HL-60/S4 treated with retinoic acid at 250 ng/mL for 4 days and 3 days (cell line): Measurements from ENCODE around the gene TMEM258.

ENCODE experiments used
- in situ Hi-C: fragments of 300-500 bp; cut with MboI; formaldehyde crosslinking; loops from 2 replicates; pipeline ENCODE4 v1.7.0; 2022; ENCODE audit warnings: low sequenced_read_pairs

Gene TMEM258

DNA sequence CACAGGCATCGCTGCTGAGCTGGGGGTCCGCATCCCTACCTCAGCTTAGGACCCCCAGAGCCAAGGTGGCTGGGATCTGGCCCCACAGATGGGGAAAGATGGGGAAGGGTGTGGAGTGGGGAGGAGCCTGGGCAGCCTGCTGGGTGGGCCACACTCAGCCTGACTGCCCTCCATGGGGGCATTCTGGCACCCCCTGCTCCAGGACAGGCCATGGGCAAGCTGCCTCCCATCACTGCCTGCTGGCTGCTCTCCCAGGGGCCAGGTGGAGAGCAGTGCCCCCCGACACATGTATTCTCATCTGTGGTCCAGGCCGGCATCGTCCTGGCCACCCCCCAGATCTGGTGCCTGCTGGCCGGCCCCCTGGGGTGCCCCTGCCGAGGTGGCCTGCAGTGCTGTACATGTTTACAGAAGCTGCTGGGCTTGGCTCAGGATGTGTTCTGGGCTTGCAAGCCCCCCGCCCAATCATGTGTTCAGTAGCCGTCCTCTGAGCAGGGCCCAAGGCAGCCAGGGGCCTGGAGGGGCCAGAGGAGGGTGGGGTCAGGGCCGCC, 47.7 kb downstream of the TMEM258 start:
- in situ Hi-C loops = no loop called here

DNA sequence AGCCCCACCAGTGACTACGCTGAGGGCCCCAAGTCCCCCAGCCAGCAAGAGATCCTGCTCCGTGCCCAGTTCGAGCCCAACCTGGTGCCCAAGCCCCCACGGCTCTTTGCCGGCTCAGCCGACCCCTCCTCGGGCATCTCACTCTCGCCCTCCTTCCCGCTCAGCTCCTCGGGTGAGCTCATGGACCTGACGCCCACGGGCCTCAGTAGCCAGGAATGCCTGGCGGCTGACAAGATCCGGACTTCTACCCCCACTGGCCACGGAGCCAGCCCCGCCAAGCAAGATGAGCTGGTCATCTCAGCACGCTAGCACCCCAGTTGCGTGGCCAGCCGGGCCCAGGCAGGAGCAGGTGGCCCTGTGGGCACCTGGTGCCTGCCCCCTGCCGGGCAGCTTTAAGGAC, 48.2 kb downstream of the TMEM258 start:
- in situ Hi-C loops = no loop called here

DNA sequence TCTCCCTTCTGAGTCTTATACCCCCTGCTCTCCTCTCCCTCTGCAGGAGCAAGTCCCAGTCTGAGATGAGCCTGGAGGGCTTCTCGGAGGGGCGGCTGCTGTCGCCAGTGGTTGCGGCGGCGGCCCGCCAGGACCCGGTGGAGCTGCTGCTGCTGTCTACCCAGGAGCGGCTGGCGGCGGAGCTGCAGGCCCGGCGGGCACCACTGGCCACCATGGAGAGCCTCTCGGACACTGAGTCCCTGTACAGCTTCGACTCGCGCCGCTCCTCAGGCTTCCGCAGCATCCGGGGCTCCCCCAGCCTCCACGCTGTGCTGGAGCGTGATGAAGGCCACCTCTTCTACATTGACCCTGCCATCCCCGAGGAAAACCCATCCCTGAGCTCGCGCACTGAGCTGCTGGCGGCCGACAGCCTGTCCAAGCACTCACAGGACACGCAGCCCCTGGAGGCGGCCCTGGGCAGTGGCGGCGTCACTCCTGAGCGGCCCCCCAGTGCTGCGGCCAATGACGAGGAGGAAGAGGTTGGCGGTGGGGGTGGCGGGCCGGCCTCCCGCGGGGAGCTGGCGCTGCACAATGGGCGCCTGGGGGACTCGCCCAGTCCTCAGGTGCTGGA, 48.8 kb downstream of the TMEM258 start:
- in situ Hi-C loops = no loop called here

DNA sequence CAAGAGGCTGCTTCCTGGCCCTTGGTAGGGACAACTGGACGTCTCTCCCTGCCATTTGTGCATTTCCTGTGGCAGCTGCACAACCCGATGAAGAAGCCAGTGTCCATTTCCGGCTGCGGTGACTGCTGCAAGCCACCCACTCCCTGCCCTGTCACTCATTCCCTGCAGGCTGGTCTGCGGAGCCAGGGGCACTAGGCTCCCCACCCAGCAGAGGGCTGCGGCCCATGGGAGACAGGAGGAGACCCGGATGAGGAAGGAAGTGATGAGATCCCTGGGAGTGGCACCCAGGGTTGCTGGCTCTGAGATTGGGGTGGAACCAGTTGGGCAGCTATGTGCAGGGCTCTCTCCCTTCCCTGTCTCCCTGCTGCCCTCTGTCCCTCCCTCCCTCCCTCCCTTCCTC, 50.0 kb downstream of the TMEM258 start:
- in situ Hi-C loops = no loop called here

DNA sequence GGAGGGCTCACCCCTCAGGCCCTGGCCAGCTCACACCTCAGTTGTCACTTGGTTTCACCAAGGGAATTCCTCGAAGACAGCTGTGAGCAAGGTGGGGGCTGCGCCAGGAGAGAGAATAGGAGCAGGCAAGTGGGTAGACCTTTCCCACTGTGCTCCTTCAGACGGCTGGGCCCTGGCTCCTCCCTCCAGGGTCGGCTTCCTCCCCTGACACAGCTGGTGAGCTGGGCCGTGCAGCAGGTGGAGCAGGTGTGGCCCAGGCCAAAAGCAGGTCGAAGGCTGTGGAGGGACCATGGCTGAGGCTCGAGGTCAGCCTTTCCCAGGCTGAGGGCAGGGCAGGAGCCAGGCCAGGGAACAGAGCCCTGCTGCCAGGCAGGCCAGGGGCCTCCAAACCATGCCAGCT, 52.4 kb downstream of the TMEM258 start:
- in situ Hi-C loops = no loop called here

DNA sequence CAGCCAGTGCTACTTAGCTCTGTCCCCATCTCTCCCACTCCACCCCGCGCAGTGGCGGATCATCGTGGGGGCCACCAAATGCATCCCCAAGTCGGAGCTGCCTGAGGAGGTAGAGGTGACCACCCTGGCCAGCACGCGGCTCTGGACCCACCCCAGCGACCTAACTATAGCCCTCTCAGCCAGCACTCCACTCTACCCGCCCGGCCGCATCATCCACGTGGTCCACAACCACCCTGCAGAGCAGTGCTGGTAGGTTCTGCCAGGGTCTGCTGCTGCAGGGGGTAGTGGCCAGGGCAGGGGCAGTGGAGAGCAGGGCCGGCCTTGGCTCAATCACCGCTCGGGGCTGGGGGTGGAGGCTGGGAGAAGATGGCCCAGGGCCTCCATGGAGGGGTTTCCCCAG, 53.0 kb downstream of the TMEM258 start:
- in situ Hi-C loops = no loop called here
